Measurements from ENCODE around the gene RIMS3. TPM values are rescaled to one million over a fixed set of nuclear protein-coding genes. Genes with fewer than 3 reads are reported as not detected.
"Not testable (repeated sequence)": the region's sequence is repeated elsewhere in the genome, so short reads cannot be mapped to it uniquely, and the experiment has no call there.

The RIMS3 gene
- 0.74 and 0.97 TPM in 2 replicates for total RNA-seq (2014; rRNA removed; shearing (Covaris generic))

- peak; percentile 83 for DNase-seq (ENCODE audit: low read depth)
Measured at GRCh38 chr1:40665335-40666171, at the start of gene RIMS3. Gene RIMS3 (minus strand): TSS chr1:40665682. CDS start chr1:40641925, 23,757 bp downstream.

GRCh38 chr1:40712997-40713396 lies 47.5 kb upstream of the RIMS3 start:
- DNase-seq (ENCODE audit: low read depth): no peak

DNA sequence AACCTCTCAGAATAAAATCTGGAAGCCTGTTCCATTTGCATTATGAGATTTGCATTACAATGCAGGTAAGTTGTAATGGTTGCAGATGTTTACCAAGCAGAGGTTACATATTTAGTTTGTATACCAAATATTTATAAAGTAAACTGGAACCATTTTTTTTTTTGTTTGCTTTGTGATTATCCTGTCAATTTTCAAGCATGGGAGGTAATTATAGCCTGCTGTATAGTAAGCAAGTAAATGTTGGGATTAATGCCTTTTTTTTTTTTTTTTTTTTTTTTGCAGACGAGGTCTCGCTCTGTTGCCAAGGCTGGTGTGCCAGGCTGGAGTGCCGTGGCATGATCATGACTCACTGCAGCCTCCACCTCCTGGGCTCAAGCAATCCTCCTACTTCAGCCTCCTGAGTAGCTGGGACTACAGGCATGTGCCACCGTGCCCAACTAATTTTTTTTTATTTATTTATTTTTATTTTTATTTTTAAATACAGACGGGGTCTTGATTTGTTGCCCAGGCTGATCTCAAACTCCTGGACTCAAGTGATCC lies 47.0 kb upstream of the RIMS3 start:
- no peak for DNase-seq (ENCODE audit: low read depth)

DNA sequence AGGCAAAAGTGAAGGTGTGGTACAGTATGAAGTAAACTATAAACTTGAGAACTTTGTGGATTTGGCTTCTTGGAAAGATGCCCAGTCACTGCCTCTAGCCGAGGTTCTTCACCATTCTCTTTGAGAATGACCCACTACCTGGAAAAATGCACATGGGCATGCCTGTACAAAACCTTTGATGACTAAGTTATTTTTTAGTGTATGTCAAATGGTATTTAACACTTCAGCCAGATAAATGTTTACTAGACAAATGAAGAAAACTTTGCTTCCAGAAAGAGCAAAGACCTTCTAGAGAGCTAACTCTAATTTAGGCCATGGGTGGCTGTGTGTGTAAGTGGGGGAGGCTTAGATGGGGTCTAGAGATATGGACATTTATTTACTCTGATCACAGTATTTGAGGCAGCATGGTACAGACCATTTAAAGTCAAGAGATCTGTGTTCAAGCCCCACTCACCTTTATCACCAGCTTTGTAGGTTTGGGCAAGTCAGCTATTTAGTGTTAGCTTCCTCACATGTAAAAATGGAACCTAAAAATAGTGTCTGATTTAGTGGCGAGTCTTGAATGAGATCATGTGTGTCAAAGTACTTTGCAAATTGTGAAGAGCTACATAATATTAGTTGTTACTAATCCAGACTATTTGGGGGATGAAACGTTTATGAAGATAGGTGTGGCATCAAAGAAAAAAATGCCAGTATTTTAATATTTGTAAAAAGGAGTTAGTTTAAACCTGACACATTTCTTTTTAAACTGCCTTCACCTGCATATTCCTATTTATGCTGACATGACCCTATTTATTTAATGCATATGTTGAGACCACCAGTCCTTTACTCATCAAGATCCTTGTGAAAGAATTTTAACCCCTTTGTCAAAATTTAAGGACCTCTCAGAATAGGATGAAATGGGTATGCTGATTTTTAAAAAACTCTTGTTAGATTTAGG lies 46.3 kb upstream of the RIMS3 start:
- peak; percentile 59 for DNase-seq (ENCODE audit: low read depth)

- no peak for DNase-seq (ENCODE audit: low read depth)
Measured at GRCh38 chr1:40710581-40711315, 45.3 kb upstream of the RIMS3 start.

GRCh38 chr1:40709802-40710278 lies 44.4 kb upstream of the RIMS3 start:
- no peak for DNase-seq (ENCODE audit: low read depth)

DNA sequence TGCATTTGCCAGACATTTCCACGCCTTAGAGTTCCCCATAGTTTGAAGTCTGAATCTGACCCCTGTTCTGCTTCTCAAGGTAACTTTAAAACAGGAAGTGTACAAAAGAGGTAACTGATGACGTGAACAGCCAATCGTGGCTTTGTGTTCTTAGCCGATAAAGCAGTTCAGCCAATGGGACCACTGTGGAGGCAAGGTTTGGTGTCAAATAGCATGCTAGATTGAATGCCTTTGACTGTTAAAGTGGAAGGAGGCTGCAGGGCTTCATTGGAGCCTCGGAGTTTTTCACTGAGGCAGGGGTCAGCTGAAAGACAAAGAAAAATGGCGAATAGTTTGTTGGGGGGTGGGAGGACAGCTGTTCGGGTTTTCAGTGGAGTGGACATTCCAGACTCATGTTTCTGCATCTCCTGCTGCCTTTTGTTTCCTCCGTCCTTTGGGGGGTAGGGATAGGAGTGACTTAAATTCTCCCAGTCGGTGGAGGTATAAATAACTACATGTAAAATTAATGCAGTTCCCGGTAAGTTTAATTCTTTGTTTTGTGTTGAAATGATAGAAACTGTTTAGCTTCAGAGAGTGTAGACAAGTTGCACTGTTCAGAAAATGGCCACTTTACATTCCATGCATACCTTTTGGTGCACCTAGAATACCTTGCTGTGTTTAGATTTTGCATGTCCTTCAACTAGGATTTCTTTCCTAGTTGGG lies 43.8 kb upstream of the RIMS3 start:
- peak; percentile 73 for DNase-seq (ENCODE audit: low read depth)

GRCh38 chr1:40708750-40709099 lies 43.2 kb upstream of the RIMS3 start:
- no peak for DNase-seq (ENCODE audit: low read depth)

DNA sequence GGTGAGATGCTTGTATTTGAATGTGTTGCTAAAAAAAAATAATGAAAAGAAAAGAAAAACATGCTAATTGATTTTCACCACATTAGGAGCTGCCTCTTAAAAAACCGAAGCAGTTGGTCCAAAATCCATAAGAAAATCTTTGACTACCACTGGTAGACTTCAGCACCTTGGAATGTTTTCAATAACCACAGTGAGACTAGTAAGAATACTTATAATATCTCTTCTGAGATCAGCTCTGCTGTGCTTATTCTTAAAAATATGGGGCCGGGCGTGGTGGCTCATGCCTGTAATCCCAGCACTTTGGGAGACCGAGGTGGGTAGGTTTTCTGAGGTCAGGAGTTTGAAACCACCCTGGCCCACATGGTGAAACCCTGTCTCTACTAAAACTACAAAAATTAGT lies 41.1 kb upstream of the RIMS3 start:
- DNase-seq (ENCODE audit: low read depth): no peak

DNA sequence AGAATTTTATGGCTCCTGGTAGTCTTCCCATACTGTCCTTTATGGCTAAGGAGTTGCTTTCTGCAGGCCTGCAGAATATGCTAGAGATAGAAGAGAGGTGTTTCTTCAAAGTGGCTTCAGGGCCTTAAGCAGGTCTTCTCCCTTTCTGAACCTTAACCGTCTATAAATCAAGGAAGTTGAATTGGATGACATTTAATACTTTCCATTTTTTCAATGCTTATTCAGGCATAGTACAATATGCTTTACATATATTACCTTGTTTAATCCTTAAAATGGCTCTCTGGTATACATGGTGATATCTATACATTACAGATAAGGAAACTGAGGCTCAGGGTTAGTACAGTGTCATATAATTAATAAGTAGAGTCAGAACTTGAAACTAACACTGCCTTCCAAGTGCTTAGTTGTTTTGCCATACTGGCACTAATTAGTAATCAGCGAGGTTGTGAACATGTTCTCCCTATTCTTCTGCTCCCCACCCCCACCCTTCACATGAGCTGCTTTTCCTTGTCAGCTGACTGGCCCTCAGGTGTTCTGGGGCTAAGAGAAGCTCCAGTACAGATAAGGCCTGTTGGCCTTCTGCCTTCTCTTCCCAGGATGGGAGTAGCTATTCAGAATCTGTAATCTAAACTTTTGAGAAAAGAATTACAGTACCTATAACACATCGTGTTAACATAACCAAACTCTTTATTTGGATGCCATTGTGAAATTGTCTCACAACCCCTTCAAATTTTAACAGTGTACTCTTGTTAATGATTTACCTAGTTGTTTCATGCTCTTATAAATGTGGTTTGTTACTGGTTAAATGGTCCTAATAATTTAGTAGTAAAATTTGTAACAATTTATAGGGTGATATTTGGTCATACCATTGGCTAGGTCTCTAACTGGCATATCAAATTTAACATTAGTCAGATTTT lies 39.6 kb upstream of the RIMS3 start:
- no peak for DNase-seq (ENCODE audit: low read depth)

DNA sequence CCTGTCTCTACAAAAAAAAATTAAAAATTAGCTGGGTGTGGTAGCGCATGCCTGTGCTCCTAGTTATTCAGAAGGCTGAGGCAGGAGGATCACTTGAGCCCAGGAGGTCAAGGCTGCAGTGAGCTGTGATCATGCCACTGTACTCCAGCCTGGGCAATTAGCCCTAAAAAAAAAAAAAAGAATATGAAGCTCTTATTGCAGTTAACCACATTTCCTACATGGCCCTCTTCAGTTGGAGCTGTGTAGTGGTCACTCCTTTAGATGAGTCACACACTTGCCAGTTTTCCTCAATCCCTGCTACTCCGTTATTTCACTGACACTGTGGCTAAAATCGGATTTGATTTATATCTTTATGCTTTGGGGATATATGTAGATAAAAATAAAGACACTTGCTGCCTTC lies 37.8 kb upstream of the RIMS3 start:
- DNase-seq (ENCODE audit: low read depth): peak; percentile 81

DNA sequence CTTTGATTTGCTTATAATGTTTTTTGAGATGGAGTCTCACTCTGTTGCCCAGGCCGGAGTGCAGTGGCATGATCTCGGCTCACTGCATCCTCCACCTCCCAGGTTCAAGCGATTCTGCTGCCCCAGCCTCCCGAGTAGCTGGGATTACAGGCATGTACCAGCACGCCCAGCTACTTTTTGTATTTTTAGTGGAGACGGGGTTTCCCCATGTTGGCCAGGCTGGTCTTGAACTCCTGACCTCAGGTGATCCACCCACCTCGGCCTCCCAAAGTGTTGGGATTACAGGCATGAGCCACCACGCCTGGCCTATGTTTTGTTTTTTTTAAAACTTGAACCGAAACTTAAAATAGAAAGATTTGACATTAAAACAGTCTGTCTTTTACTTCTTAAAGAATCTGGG lies 37.3 kb upstream of the RIMS3 start:
- not testable (repeated sequence) for DNase-seq (ENCODE audit: low read depth)

DNA sequence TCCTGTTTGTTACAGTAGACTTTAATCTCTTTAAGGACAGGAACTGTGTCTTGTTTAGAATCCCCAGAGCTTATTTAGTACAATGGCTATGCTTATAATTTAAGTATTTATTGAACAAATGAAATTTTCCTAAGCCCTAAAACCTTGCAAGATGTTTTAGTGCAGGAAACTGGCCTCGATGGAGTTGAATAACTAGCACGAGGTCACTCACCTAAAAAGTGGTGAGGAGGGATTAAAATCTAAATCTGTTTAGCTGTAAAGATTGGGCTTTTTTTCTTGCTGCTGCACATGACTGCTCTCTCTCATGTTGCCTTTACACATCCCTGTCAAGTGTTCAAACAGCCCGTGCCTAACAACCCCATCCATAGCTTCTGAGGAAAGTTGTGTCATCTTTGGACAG lies 36.2 kb upstream of the RIMS3 start:
- no peak for DNase-seq (ENCODE audit: low read depth)

GRCh38 chr1:40699787-40700186 lies 34.3 kb upstream of the RIMS3 start:
- DNase-seq (ENCODE audit: low read depth): no peak

DNA sequence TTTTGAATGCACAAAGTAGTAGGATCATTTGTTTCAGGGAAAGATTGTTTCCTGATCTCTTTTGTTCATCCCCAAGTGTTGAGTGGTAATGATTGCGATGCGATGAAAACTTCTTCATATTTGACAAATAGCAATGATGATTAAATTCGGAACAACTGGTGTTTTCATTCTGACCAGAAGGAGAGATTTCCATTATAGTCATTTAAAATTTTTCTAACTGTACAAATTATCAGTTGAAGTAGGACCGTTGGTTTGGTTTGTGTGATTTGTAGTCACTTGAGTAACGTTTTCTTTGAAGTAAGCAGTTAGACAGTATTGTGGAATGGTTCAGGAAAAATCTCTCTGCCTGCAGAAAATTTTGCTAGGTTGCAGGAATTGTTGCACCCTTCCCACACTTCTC lies 32.0 kb upstream of the RIMS3 start:
- DNase-seq (ENCODE audit: low read depth): no peak

DNA sequence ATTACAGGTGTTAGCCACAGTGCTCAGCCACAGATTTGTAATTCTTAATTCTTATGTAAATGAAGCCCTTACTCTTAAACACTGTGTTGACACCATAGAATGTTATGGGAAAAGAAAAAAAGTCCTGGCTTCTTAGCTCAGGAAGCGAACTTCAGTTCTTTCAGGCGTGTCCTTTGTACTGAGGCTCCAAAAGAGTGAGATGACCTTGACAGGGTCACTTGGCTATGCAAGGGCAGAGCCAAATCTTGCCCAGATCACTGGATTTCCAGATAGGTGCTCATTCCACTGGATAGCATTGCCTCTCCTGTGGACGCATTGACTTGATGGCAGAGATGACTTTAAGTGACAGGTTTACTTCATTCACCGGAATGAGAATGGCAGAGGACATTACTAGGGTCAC lies 30.8 kb upstream of the RIMS3 start:
- no peak for DNase-seq (ENCODE audit: low read depth)

GRCh38 chr1:40694353-40694874 lies 28.9 kb upstream of the RIMS3 start:
- DNase-seq (ENCODE audit: low read depth): no peak

DNA sequence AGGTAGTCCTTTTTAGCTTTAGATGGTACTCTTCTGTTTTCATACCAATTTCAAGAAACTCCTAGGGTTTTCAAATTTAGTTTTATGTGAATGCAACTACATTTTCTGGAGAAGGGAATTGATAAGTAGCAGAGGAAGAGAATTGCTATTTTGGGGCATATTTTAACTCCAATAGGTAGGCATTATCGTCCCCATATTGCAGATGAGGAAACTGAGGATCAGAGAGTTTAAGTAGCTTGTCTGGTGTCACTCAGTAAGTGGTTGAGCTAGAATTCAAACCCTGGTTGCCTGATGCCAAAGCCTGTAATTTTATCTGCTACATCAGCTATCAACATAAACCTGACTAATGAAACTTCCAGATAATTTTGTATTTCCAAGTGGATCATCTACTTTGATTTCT lies 27.9 kb upstream of the RIMS3 start:
- no peak for DNase-seq (ENCODE audit: low read depth)

DNA sequence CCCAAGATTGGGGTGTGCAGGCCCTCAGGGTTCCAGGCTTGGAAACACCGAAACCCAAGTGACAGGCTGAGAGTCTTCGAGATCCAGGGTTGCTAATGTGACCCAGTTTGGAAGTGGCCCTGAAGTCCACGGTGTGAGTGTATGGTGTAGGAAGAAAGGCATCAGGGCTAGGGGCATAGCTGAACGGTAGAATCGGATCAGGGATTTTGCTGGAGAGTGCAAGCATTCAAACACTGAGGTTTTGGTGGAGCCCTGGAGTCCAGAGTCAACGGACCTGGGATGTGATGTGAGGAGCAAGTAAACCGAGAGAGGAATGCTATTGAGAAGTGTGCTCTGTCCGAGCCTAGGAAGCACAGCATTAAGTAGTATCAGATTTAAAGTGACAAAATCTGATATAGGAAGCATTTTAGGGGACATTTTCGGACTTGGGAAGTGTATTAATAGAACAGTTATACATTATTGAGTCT lies 27.0 kb upstream of the RIMS3 start:
- DNase-seq (ENCODE audit: low read depth): no peak

All from Daoy (cell line).